ENCODE measurements around the gene RABGAP1L. TPM values are rescaled to one million over a fixed set of nuclear protein-coding genes. Genes with fewer than 3 reads are reported as not detected.
A peak's percentile ranks its signal among the peaks of the same experiment; 100 is the strongest.

RABGAP1L gene
- total RNA-seq, 4 donors from 2014 or later = 42.4 to 74.5 (median 49.1) TPM

DNA sequence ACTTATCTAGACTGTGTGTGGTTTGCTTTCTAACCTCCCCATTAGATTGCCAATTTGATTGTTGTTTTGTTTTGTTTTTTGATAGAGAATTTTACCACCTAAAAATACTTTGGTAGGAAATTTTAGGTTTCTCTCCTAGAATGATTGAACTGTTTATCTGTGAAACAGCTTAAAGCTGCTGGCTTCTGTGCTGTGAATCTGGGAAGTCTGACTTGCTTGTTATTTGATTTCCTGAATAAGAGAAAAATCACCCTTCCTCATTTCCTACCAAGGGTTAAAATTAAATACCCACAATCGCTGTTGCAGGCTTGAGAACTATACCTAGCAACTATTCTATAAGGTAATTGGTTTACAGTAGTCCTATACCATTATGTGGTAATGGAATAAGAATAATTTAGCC lies 641.6 kb downstream of the RABGAP1L start:
- no peaks in the 10 kb centered on the region for H3K27me3 ChIP-seq
- H3K27ac ChIP-seq = peak overlapping the region in 2 of 4 donors; percentile 67 to 86
- no peaks in the 10 kb centered on the region for H3K9me3 ChIP-seq
- peak overlapping the region in 3 of 4 donors; percentile 49 to 63 (median 59) for H3K4me3 ChIP-seq
- TF ChIP-seq, protein P1, sequence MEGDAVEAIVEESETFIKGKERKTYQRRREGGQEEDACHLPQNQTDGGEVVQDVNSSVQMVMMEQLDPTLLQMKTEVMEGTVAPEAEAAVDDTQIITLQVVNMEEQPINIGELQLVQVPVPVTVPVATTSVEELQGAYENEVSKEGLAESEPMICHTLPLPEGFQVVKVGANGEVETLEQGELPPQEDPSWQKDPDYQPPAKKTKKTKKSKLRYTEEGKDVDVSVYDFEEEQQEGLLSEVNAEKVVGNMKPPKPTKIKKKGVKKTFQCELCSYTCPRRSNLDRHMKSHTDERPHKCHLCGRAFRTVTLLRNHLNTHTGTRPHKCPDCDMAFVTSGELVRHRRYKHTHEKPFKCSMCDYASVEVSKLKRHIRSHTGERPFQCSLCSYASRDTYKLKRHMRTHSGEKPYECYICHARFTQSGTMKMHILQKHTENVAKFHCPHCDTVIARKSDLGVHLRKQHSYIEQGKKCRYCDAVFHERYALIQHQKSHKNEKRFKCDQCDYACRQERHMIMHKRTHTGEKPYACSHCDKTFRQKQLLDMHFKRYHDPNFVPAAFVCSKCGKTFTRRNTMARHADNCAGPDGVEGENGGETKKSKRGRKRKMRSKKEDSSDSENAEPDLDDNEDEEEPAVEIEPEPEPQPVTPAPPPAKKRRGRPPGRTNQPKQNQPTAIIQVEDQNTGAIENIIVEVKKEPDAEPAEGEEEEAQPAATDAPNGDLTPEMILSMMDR (IDR thresholded peaks at IDR 0.05) = no peak
- no peak for TF ChIP-seq POLR2A (IDR thresholded peaks at IDR 0.05)
- no peak for TF ChIP-seq EP300 (IDR thresholded peaks at IDR 0.05)
- no peaks in the 10 kb centered on the region for H3K36me3 ChIP-seq
- H3K4me1 ChIP-seq = peaks cover 0 to 22% (median 3%) of the 10 kb centered on the region in 4 donors
- 11 to 13% methylated on average over 1 of the region's 1 CpG for WGBS, 2 donors
- DNase-seq (ENCODE audit: low spot score in 2 of 2) = no peak

DNA sequence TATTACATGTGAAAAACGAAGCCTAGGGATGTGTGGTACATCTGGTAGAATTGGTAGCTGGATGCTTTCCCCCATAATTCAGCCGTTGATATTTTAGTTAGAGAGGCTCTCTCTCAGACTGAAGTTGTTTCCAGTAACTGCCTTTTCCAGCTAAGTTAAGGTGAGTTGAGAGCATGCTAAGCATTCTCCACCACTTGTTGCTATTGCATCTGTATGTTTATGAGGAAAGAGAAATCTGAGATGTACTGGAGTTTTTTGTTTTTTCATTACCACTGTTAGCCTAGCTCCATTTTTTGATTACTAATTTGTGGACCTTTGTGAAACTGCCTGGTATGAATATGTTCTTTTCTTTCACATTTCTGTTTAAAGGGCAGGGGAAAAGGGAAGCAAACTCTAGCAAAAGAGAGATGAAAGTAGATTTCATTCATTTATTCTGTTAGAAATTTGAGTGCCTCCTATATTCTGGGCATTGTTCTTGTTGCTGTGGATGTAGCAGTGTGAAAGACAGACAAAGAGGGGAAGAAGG lies 650.5 kb downstream of the RABGAP1L start:
- H3K27me3 ChIP-seq = no peaks in the 10 kb centered on the region
- H3K4me3 ChIP-seq = no peak overlapping the region
- no peak overlapping the region for H3K27ac ChIP-seq
- 18 to 39% methylated on average over 2 of the region's 2 CpGs for WGBS, 2 donors
- TF ChIP-seq EP300 (IDR thresholded peaks at IDR 0.05) (no peak), POLR2A (IDR thresholded peaks at IDR 0.05) (no peak)
- TF ChIP-seq, protein P1 (IDR thresholded peaks at IDR 0.05) = no peak
- H3K36me3 ChIP-seq = no peaks in the 10 kb centered on the region
- H3K9me3 ChIP-seq = no peaks in the 10 kb centered on the region
- no peak for DNase-seq (ENCODE audit: low spot score in 2 of 2)
- H3K4me1 ChIP-seq = no peaks in the 10 kb centered on the region

DNA sequence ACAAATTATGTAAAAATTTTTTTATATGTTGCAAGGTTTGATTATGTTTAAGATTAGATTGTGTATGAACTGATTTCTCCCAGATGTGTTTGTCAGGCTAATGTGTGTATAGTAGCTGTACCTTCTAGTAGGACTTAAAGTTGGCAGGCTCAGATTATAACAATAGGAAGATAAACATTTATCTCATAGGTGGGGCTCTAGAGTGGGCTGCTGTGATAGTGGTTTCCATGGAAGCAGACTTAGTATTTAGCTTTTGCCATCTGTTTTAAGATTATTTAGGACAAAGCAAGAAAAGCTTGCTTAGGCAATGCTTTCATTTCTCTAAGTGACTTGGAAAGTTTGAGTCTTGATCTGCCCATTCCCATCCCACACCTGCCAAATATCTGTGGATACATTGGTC lies 652.7 kb downstream of the RABGAP1L start:
- no peaks in the 10 kb centered on the region for H3K36me3 ChIP-seq
- DNase-seq (ENCODE audit: low spot score in 2 of 2) = no peak
- no peak overlapping the region for H3K4me3 ChIP-seq
- no peaks in the 10 kb centered on the region for H3K9me3 ChIP-seq
- H3K27me3 ChIP-seq = no peaks in the 10 kb centered on the region
- no peak overlapping the region for H3K27ac ChIP-seq
- no peaks in the 10 kb centered on the region for H3K4me1 ChIP-seq
- TF ChIP-seq EP300 (IDR thresholded peaks at IDR 0.05) (no peak), POLR2A (IDR thresholded peaks at IDR 0.05) (no peak)
- TF ChIP-seq, protein P1 (IDR thresholded peaks at IDR 0.05) = no peak

DNA sequence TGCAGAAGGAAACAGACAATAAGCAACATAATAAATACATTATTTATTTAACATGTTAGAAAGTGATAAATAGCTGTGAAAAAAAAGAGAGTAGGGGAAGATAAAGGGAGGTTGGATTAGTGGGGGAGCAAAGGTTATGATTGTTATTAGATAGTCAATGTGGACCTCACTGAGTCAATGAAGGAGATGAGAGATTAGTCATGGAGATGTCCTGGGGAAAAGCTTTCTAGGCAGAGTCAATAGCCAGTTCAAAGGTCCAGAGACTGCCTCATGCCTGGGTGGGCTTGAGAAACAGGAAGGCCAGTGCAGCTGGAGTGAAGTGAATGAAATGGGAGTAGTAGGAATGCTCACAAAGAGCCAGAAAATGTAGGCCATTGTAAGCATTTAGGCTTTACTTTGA lies 653.3 kb downstream of the RABGAP1L start:
- TF ChIP-seq, protein P1 (IDR thresholded peaks at IDR 0.05) = no peak
- TF ChIP-seq POLR2A (IDR thresholded peaks at IDR 0.05) (no peak), EP300 (IDR thresholded peaks at IDR 0.05) (no peak)
- DNase-seq (ENCODE audit: low spot score in 2 of 2) = no peak
- H3K4me1 ChIP-seq = no peaks in the 10 kb centered on the region
- H3K27me3 ChIP-seq = no peaks in the 10 kb centered on the region
- no peaks in the 10 kb centered on the region for H3K9me3 ChIP-seq
- no peaks in the 10 kb centered on the region for H3K36me3 ChIP-seq
- no peak overlapping the region for H3K4me3 ChIP-seq
- H3K27ac ChIP-seq = no peak overlapping the region

DNA sequence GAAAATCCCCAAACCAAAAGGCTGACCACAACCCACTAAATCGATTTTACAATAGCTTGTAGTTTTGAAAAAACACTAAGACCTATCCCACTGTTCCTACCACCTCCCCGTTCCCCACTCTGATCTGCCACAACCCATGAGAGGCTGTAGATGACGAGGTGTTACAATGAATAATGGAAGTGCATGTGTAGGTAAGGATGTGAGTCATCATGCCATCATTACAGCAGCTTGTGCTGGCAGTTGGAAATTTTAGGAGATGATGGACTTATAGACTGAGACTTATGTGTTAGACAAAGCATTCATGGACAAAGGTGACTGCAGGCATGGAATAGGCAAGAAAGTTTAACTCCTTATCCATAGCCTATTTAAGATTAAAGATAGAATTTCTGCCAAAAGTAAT lies 655.7 kb downstream of the RABGAP1L start:
- H3K27ac ChIP-seq = no peak overlapping the region
- no peaks in the 10 kb centered on the region for H3K36me3 ChIP-seq
- TF ChIP-seq, protein P1 (IDR thresholded peaks at IDR 0.05) = no peak
- TF ChIP-seq POLR2A (IDR thresholded peaks at IDR 0.05) (no peak), EP300 (IDR thresholded peaks at IDR 0.05) (no peak)
- no peaks in the 10 kb centered on the region for H3K9me3 ChIP-seq
- no peak for DNase-seq (ENCODE audit: low spot score in 2 of 2)
- H3K27me3 ChIP-seq = no peaks in the 10 kb centered on the region
- H3K4me1 ChIP-seq = no peaks in the 10 kb centered on the region
- H3K4me3 ChIP-seq = no peak overlapping the region
- WGBS, 2 donors = 89 to 95% methylated on average over 3 of the region's 3 CpGs
